Endothelial cell of umbilical vein (primary cell): ENCODE results near the gene DLEC1. TPM values are rescaled to one million over a fixed set of nuclear protein-coding genes. Genes with fewer than 3 reads are reported as not detected.

Experiments used
- BruUV-seq: library from RNA; stranded (reverse); fragments of 400-500 nt; replicated peaks from 2 replicates; lab custom pipeline; 2021; lab: Mats Ljungman, UMichigan
- CTCF ChIA-PET: fragments of 300-600, 350-600 bp; sonication (Branson Sonifier 250); formaldehyde crosslinking; loops from one replicate; lab custom pipeline; 2021; ENCODE audit warnings: antibody characterized with exemption, inconsistent platforms; lab: Charles Lee
- POLR2A ChIA-PET: fragments of 300-600, 350-600 bp; sonication (Branson Sonifier 250); formaldehyde crosslinking; loops from one replicate; lab custom pipeline; 2021; ENCODE audit warnings: antibody characterized with exemption, inconsistent platforms; lab: Charles Lee
- DNase-seq: peaks from one replicate; pipeline ENCODE4 v3.0.0-alpha.2; 2011; ENCODE audit warnings: low read depth, low spot score
- FAIRE-seq: peaks from 2 replicates; lab custom pipeline; 2011; peaks lifted over from hg19 to GRCh38; lab: Jason Lieb, UNC
- H2AFZ ChIP-seq: 2 replicates; pipeline ENCODE4 v1.6.0; 2012; ENCODE audit warnings: low read depth, low read length, control low read depth, inconsistent platforms
- H3K27ac ChIP-seq: 2 replicates; pipeline ENCODE4 v1.5.1; 2011; ENCODE audit warnings: low read depth, mild to moderate bottlenecking, control low read depth, low read length, moderate library complexity; ENCODE audit not compliant: insufficient read depth
- H3K27me3 ChIP-seq, 2 experiments: 2 replicates each; pipeline versions ENCODE4 v1.6.0 to v1.6.1; 2011; ENCODE audit warnings: low read length in 2 of 2, mixed read lengths in 1 of 2; ENCODE audit not compliant: control insufficient read depth in 2 of 2, insufficient read depth in 2 of 2
- H3K36me3 ChIP-seq, 2 experiments: 2 replicates in 1 of 2; 3 replicates in 1 of 2; pipeline ENCODE4 v1.5.1; 2011; ENCODE audit warnings: low read length in 2 of 2, mild to moderate bottlenecking in 1 of 2, moderate library complexity in 1 of 2; ENCODE audit not compliant: control insufficient read depth in 2 of 2, insufficient read depth in 2 of 2; ENCODE audit errors: extremely low read depth in 1 of 2
- H3K4me1 ChIP-seq: 3 replicates; pipeline ENCODE4 v1.5.1; 2011; ENCODE audit warnings: mild to moderate bottlenecking, low read length; ENCODE audit not compliant: control insufficient read depth, insufficient read depth; ENCODE audit errors: extremely low read depth
- H3K4me2 ChIP-seq: 2 replicates; pipeline ENCODE4 v1.6.1; 2011; ENCODE audit warnings: low read length, control low read depth, mixed read lengths; ENCODE audit not compliant: insufficient read depth
- H3K4me3 ChIP-seq, 3 experiments: fragments of 200-600 bp in 1 of 3; sonication (generic), shearing (Covaris generic) in 1 of 3; replicated peaks in 1 of 3; 2 replicates each; pipeline ENCODE4 v1.5.1; 2011 to 2016; ENCODE audit warnings: control low read depth in 3 of 3, low read length in 3 of 3, mild to moderate bottlenecking in 2 of 3, inconsistent platforms in 1 of 3, low read depth in 1 of 3, moderate library complexity in 1 of 3; ENCODE audit not compliant: insufficient read depth in 1 of 3
- H3K79me2 ChIP-seq: 2 replicates; pipeline ENCODE4 v1.6.0; 2012; ENCODE audit warnings: low read length, inconsistent platforms; ENCODE audit not compliant: control insufficient read depth, insufficient read depth
- H3K9ac ChIP-seq: replicated peaks from 2 replicates; pipeline ENCODE3; 2011; ENCODE audit warnings: low read length, control low read depth; ENCODE audit not compliant: insufficient read depth; ENCODE audit errors: extremely low read depth
- H3K9me1 ChIP-seq: replicated peaks from 3 replicates; pipeline ENCODE4 v1.6.0; 2011; ENCODE audit warnings: mild to moderate bottlenecking, low read length; ENCODE audit not compliant: control insufficient read depth, insufficient read depth; ENCODE audit errors: extremely low read depth
- H3K9me3 ChIP-seq: replicated peaks from 2 replicates; pipeline ENCODE4 v1.5.1; 2012; ENCODE audit warnings: low read length, inconsistent platforms; ENCODE audit not compliant: control insufficient read depth, insufficient read depth
- H4K20me1 ChIP-seq: replicated peaks from 2 replicates; pipeline ENCODE3; 2011; ENCODE audit warnings: mild to moderate bottlenecking, low read length; ENCODE audit not compliant: control insufficient read depth, insufficient read depth; ENCODE audit errors: extremely low read depth
- EZH2 ChIP-seq: IDR thresholded peaks from 2 replicates; pipeline ENCODE4 v1.6.1; 2012; ENCODE audit warnings: borderline replicate concordance, low read depth, mild to moderate bottlenecking, moderate library complexity, low read length, inconsistent platforms; ENCODE audit not compliant: severe bottlenecking
- FOS ChIP-seq: IDR thresholded peaks from 2 replicates; pipeline ENCODE4 v1.6.1; 2011; ENCODE audit warnings: mild to moderate bottlenecking, low read length, moderate library complexity, borderline replicate concordance; ENCODE audit not compliant: insufficient read depth
- GATA2 ChIP-seq: IDR thresholded peaks from 2 replicates; pipeline ENCODE4 v1.7.0; 2011; ENCODE audit warnings: low read depth, mild to moderate bottlenecking, moderate library complexity, mixed read lengths, low read length; ENCODE audit not compliant: insufficient read length, insufficient read depth
- JUN ChIP-seq: IDR thresholded peaks from 2 replicates; pipeline ENCODE4 v1.6.1; 2011; ENCODE audit warnings: borderline replicate concordance, low read depth; ENCODE audit not compliant: insufficient read length, insufficient read depth
- MYC ChIP-seq: IDR thresholded peaks from one replicate; pipeline ENCODE4 v1.6.1; 2011; ENCODE audit warnings: mild to moderate bottlenecking, low read depth, low read length
- POLR2A ChIP-seq: IDR thresholded peaks from 2 replicates; pipeline ENCODE4 v1.6.1; 2012; ENCODE audit warnings: low read depth, mild to moderate bottlenecking, control low read depth, low read length
- POLR2AphosphoS5 ChIP-seq: IDR thresholded peaks from 2 replicates; pipeline ENCODE4 v1.6.1; 2012; ENCODE audit warnings: low read depth, mild to moderate bottlenecking, control low read depth, low read length, moderate library complexity; ENCODE audit not compliant: insufficient read depth
- dilution Hi-C: fragments of 300-500 bp; cut with MboI; formaldehyde crosslinking; loops from one replicate; pipeline ENCODE4 v1.15.0; 2019; ENCODE audit warnings: low sequenced_read_pairs; ENCODE audit not compliant: extremely low pct_ligation_motif_present
- intact Hi-C: fragments of 100-400 bp; cut with micrococcal nuclease; formaldehyde crosslinking; loops from one replicate; pipeline ENCODE4 v1.10.0; 2022
- polyA plus RNA-seq, 4 experiments: library from polyadenylated mRNA; depleted of rRNA in 3 of 4; stranded (reverse) in 3 of 4; unstranded in 1 of 4; fragments of >200 nt; gene quantifications; 2 replicates each; pipeline versions ENCODE4 v1.2.1 to v1.2.3, GENCODE V29; 2011 to 2012; ENCODE audit warnings: missing spikeins in 1 of 4
- total RNA-seq: library from RNA; stranded (reverse); gene quantifications from 2 replicates; pipeline ENCODE4 v1.2.3, GENCODE V29; 2021
- TF ChIP-seq, protein P1 (sequence below): IDR thresholded peaks from 2 replicates; pipeline ENCODE4 v1.6.1; 2011; ENCODE audit not compliant: insufficient read depth, insufficient read length
- TF ChIP-seq, protein P2 (sequence below), 2 donors: IDR thresholded peaks; 1 replicate in 1 of 2; 2 replicates in 1 of 2; pipeline ENCODE4 v1.5.1; 2011; ENCODE audit warnings: low read length in 2 of 2, mild to moderate bottlenecking in 2 of 2, moderate library complexity in 2 of 2, control low read depth in 1 of 2, inconsistent platforms in 1 of 2, low read depth in 1 of 2; ENCODE audit not compliant: insufficient read depth in 1 of 2; ENCODE audit errors: extremely low read depth in 1 of 2

Gene DLEC1
- total and polyA plus RNA-seq, 2 donors (not counting 3 experiments of a cell fraction or from before 2014, with no cell fraction given), result not detected

DNA sequence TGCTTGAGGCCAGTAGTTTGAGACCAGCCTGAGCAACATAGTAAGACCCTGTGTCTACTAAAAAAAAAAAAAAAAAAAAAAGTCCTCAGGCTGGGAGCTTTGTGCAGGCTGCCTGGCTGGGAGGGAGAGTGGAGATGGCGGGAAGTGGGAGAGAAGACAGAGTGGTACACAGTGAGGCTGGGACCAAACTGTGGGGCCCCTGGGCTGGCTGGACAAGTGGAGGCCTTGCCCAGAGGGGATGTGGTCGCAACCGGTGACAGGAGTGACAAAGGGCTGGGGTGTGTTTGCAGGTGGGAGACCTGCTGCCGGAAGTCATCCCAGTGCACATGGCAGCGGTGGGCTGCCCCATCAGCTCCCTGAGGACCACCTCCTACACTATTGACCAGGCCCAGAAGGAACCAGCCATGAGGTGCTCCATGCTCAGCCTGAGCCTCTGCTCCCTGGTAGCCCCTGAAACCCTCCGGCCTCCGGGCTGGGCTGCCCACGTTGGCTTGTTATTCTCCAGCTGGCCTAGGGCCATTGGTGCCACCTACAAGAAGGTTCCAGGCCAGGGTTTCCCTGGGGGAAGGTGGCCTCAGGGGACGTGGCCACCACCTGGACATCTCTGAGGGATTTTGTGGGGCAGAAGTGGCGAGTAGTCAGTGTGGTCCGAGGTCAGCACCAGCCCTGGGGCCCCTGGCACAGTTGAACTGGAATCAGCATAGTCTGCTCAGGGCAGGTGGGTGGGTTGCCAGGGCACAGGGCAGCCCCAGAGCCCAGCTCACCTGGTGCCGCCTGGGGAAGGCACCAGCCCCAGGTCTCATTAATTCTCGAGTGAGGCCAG, 75.3 kb downstream of the DLEC1 start:
- Histone ChIP-seq H3K36me3 (no peaks in the 10 kb centered on the region), H3K4me2 (no peak overlapping the region), H3K27me3 (no peaks in the 10 kb centered on the region), H3K9me1 (no peaks in the 10 kb centered on the region), H4K20me1 (no peaks in the 10 kb centered on the region), H3K4me3 (no peak overlapping the region), H3K9ac (no peak overlapping the region), H3K27ac (no peak overlapping the region), H3K79me2 (no peaks in the 10 kb centered on the region), H2AFZ (no peak overlapping the region), H3K4me1 (no peaks in the 10 kb centered on the region), H3K9me3 (no peaks in the 10 kb centered on the region)
- DNase-seq (no peak), FAIRE-seq (no peak)
- BruUV-seq, result no TSS peak
- intact Hi-C loops, result no loop called here
- dilution Hi-C loops, result no loop called here
- TF ChIP-seq FOS (no peak), GATA2 (no peak), MYC (no peak), EZH2 (no peak), POLR2AphosphoS5 (no peak), JUN (no peak), POLR2A (no peak)
- TF ChIP-seq, protein P1, sequence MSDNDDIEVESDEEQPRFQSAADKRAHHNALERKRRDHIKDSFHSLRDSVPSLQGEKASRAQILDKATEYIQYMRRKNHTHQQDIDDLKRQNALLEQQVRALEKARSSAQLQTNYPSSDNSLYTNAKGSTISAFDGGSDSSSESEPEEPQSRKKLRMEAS, result no peak
- TF ChIP-seq, protein P2, sequence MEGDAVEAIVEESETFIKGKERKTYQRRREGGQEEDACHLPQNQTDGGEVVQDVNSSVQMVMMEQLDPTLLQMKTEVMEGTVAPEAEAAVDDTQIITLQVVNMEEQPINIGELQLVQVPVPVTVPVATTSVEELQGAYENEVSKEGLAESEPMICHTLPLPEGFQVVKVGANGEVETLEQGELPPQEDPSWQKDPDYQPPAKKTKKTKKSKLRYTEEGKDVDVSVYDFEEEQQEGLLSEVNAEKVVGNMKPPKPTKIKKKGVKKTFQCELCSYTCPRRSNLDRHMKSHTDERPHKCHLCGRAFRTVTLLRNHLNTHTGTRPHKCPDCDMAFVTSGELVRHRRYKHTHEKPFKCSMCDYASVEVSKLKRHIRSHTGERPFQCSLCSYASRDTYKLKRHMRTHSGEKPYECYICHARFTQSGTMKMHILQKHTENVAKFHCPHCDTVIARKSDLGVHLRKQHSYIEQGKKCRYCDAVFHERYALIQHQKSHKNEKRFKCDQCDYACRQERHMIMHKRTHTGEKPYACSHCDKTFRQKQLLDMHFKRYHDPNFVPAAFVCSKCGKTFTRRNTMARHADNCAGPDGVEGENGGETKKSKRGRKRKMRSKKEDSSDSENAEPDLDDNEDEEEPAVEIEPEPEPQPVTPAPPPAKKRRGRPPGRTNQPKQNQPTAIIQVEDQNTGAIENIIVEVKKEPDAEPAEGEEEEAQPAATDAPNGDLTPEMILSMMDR (IDR thresholded peaks at IDR 0.05; ENCODE audit: extremely low read depth in 1 of 2, insufficient read depth in 1 of 2, low read depth in 1 of 2, low read length in 2 of 2), result no peak
- CTCF ChIA-PET, result interaction anchor here (4.8 kb wide), 1 partner anchor 183 kb away, joined by 52 read pairs; no protein-coding TSS in a partner anchor
- POLR2A ChIA-PET, result no interaction called here
